ENCODE results near the gene HBA2. TPM values are rescaled to one million over a fixed set of nuclear protein-coding genes. Genes with fewer than 3 reads are reported as not detected.

Gene HBA2
- total and polyA plus RNA-seq, 9 of the 15 experiments (the other 6 are each of a cell fraction or from before 2014, with no cell fraction given): 40.4 to 853 (median 286) TPM

DNA sequence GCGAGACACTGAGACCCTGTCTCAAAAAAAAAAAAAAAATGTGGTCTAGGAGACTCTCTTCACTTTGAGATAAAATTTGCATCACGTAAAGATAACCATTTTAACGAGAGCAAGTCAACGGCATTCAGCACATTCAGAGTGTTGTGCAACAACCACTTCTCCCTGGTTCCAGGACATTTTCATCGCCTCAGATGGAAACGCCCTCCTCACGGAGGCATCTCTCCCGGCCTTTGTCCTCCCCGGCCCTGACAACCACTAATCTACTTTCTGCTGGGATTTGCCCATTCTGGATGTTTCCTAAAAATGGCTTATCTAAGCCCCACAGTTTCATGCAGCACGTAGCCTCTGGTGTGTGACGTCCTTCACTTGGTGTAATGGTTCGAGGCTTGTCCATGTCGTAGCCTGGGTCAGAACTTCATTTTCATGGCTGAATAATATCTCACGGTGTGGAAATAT lies 27.9 kb upstream of the HBA2 start (continued):
- TF ChIP-seq HMG20A (CRISPR knock-in tag; conservative IDR thresholded peaks at IDR 0.05) (no peak), MCM7 (IDR thresholded peaks at IDR 0.05) (no peak), RFX5 (IDR thresholded peaks at IDR 0.05; ENCODE audit: low read depth, low read length) (no peak), KLF6 (CRISPR knock-in tag; IDR thresholded peaks at IDR 0.05; ENCODE audit: borderline replicate concordance) (no peak), POLR2B (IDR thresholded peaks at IDR 0.05; ENCODE audit: low read depth, partially characterized antibody) (no peak), ETS2 (tag; IDR thresholded peaks at IDR 0.05; ENCODE audit: borderline replicate concordance, poor library complexity, severe bottlenecking) (no peak), NFXL1 (CRISPR knock-in tag; IDR thresholded peaks at IDR 0.05) (no peak), MED1 (CRISPR knock-in tag; IDR thresholded peaks at IDR 0.05; ENCODE audit: borderline replicate concordance) (no peak), HEY1 (CRISPR knock-in tag; IDR thresholded peaks at IDR 0.05; ENCODE audit: borderline replicate concordance) (no peak), CBX8 (IDR thresholded peaks at IDR 0.05; ENCODE audit: borderline replicate concordance, extremely low read depth, low read depth, low read length, poor library complexity, severe bottlenecking) (no peak), ZNF76 (CRISPR knock-in tag; IDR thresholded peaks at IDR 0.05; ENCODE audit: borderline replicate concordance) (peak; percentile 72; the same call in 1 of the 2 replicates), POU5F1 (IDR thresholded peaks at IDR 0.05; ENCODE audit: borderline replicate concordance, low read depth, low read length, partially characterized antibody) (no peak), TAF1 (IDR thresholded peaks at IDR 0.05; ENCODE audit: control insufficient read depth, extremely low read depth, insufficient read depth, low read length, severe bottlenecking) (no peak), MCM3 (IDR thresholded peaks at IDR 0.05) (no peak)
- TF ChIP-seq, protein P1, sequence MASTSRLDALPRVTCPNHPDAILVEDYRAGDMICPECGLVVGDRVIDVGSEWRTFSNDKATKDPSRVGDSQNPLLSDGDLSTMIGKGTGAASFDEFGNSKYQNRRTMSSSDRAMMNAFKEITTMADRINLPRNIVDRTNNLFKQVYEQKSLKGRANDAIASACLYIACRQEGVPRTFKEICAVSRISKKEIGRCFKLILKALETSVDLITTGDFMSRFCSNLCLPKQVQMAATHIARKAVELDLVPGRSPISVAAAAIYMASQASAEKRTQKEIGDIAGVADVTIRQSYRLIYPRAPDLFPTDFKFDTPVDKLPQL (IDR thresholded peaks at IDR 0.05; ENCODE audit: extremely low read depth, insufficient read length): no peak
- TF ChIP-seq, protein P2, sequence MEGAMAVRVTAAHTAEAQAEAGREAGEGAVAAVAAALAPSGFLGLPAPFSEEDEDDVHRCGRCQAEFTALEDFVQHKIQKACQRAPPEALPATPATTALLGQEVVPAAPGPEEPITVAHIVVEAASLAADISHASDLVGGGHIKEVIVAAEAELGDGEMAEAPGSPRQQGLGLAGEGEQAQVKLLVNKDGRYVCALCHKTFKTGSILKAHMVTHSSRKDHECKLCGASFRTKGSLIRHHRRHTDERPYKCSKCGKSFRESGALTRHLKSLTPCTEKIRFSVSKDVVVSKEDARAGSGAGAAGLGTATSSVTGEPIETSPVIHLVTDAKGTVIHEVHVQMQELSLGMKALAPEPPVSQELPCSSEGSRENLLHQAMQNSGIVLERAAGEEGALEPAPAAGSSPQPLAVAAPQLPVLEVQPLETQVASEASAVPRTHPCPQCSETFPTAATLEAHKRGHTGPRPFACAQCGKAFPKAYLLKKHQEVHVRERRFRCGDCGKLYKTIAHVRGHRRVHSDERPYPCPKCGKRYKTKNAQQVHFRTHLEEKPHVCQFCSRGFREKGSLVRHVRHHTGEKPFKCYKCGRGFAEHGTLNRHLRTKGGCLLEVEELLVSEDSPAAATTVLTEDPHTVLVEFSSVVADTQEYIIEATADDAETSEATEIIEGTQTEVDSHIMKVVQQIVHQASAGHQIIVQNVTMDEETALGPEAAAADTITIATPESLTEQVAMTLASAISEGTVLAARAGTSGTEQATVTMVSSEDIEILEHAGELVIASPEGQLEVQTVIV (CRISPR knock-in tag; IDR thresholded peaks at IDR 0.05; ENCODE audit: borderline replicate concordance): no peak
- TF ChIP-seq, protein P3, sequence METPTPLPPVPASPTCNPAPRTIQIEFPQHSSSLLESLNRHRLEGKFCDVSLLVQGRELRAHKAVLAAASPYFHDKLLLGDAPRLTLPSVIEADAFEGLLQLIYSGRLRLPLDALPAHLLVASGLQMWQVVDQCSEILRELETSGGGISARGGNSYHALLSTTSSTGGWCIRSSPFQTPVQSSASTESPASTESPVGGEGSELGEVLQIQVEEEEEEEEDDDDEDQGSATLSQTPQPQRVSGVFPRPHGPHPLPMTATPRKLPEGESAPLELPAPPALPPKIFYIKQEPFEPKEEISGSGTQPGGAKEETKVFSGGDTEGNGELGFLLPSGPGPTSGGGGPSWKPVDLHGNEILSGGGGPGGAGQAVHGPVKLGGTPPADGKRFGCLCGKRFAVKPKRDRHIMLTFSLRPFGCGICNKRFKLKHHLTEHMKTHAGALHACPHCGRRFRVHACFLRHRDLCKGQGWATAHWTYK (CRISPR knock-in tag; IDR thresholded peaks at IDR 0.05): 0 out of 2 replicates have a peak, but pooled peaks have one; percentile 37
- TF ChIP-seq, protein P4, sequence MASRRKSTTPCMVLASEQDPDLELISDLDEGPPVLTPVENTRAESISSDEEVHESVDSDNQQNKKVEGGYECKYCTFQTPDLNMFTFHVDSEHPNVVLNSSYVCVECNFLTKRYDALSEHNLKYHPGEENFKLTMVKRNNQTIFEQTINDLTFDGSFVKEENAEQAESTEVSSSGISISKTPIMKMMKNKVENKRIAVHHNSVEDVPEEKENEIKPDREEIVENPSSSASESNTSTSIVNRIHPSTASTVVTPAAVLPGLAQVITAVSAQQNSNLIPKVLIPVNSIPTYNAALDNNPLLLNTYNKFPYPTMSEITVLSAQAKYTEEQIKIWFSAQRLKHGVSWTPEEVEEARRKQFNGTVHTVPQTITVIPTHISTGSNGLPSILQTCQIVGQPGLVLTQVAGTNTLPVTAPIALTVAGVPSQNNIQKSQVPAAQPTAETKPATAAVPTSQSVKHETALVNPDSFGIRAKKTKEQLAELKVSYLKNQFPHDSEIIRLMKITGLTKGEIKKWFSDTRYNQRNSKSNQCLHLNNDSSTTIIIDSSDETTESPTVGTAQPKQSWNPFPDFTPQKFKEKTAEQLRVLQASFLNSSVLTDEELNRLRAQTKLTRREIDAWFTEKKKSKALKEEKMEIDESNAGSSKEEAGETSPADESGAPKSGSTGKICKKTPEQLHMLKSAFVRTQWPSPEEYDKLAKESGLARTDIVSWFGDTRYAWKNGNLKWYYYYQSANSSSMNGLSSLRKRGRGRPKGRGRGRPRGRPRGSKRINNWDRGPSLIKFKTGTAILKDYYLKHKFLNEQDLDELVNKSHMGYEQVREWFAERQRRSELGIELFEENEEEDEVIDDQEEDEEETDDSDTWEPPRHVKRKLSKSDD (conservative IDR thresholded peaks at IDR 0.05; ENCODE audit: low read length): no peak
- TF ChIP-seq, protein P5, sequence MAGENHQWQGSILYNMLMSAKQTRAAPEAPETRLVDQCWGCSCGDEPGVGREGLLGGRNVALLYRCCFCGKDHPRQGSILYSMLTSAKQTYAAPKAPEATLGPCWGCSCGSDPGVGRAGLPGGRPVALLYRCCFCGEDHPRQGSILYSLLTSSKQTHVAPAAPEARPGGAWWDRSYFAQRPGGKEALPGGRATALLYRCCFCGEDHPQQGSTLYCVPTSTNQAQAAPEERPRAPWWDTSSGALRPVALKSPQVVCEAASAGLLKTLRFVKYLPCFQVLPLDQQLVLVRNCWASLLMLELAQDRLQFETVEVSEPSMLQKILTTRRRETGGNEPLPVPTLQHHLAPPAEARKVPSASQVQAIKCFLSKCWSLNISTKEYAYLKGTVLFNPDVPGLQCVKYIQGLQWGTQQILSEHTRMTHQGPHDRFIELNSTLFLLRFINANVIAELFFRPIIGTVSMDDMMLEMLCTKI (IDR thresholded peaks at IDR 0.05; ENCODE audit: partially characterized antibody): no peak
